AG04450 (cell line): Measurements from ENCODE around the gene PLA2G6. TPM values are rescaled to one million over a fixed set of nuclear protein-coding genes. Genes with fewer than 3 reads are reported as not detected.
A peak's percentile ranks its signal among the peaks of the same experiment; 100 is the strongest.

Experiments used
- CTCF ChIA-PET: fragments of 300-600, 350-600 bp; formaldehyde crosslinking; extraction: SDS; loops from one replicate; lab custom pipeline; 2022; ENCODE audit warnings: antibody characterized with exemption, inconsistent platforms; lab: Charles Lee
- POLR2A ChIA-PET: fragments of 350-600 bp; formaldehyde crosslinking; extraction: SDS; loops from one replicate; lab custom pipeline; 2021; ENCODE audit warnings: antibody characterized with exemption, inconsistent platforms; lab: Yijun Ruan, JAX
- DNase-seq: peaks from one replicate; pipeline ENCODE4 v3.0.0-alpha.2; 2011; ENCODE audit warnings: low read depth, low spot score
- H3K27ac ChIP-seq: one replicate; pipeline ENCODE4 v1.5.1; 2012; ENCODE audit warnings: low read depth, low read length, control low read depth
- H3K27me3 ChIP-seq: one replicate; pipeline ENCODE4 v1.6.0; 2012; ENCODE audit warnings: low read length; ENCODE audit not compliant: control insufficient read depth, insufficient read depth
- H3K4me3 ChIP-seq: 2 replicates; pipeline ENCODE4 v1.5.1; 2011; ENCODE audit warnings: mild to moderate bottlenecking, low read depth, low read length, control low read depth
- H3K9me3 ChIP-seq: 2 replicates; pipeline ENCODE4 v1.5.1; 2012; ENCODE audit warnings: low read length; ENCODE audit not compliant: control insufficient read depth, insufficient read depth
- polyA plus RNA-seq: library from polyadenylated mRNA; depleted of rRNA; stranded (reverse); fragments of >200 nt; gene quantifications from 2 replicates; pipeline ENCODE4 v1.2.3, GENCODE V29; 2011
- TF ChIP-seq, protein P1 (sequence below): IDR thresholded peaks from 2 replicates; pipeline ENCODE4 v1.5.1; 2011; ENCODE audit warnings: low read depth, low read length, control low read depth, inconsistent platforms

Gene PLA2G6
- polyA plus RNA-seq, 1 experiment: 5.0 TPM

- CTCF ChIA-PET: interaction anchor here (0.6 to 2.4 kb wide), 12 partner anchors 8 to 1430 kb away, joined by 3 to 14 read pairs (median 4); no protein-coding TSS in a partner anchor
- no peak for DNase-seq
- Histone ChIP-seq H3K4me3 (no peak overlapping the region), H3K27ac (no peak overlapping the region), H3K27me3 (peaks cover 4% of the 10 kb centered on the region), H3K9me3 (no peaks in the 10 kb centered on the region; the same call in 1 of the 2 replicates)
- TF ChIP-seq, protein P1, sequence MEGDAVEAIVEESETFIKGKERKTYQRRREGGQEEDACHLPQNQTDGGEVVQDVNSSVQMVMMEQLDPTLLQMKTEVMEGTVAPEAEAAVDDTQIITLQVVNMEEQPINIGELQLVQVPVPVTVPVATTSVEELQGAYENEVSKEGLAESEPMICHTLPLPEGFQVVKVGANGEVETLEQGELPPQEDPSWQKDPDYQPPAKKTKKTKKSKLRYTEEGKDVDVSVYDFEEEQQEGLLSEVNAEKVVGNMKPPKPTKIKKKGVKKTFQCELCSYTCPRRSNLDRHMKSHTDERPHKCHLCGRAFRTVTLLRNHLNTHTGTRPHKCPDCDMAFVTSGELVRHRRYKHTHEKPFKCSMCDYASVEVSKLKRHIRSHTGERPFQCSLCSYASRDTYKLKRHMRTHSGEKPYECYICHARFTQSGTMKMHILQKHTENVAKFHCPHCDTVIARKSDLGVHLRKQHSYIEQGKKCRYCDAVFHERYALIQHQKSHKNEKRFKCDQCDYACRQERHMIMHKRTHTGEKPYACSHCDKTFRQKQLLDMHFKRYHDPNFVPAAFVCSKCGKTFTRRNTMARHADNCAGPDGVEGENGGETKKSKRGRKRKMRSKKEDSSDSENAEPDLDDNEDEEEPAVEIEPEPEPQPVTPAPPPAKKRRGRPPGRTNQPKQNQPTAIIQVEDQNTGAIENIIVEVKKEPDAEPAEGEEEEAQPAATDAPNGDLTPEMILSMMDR: no peak
- POLR2A ChIA-PET: no interaction called here
Measured at GRCh38 chr22:38098410-38099249, 83.0 kb downstream of the PLA2G6 start.

DNA sequence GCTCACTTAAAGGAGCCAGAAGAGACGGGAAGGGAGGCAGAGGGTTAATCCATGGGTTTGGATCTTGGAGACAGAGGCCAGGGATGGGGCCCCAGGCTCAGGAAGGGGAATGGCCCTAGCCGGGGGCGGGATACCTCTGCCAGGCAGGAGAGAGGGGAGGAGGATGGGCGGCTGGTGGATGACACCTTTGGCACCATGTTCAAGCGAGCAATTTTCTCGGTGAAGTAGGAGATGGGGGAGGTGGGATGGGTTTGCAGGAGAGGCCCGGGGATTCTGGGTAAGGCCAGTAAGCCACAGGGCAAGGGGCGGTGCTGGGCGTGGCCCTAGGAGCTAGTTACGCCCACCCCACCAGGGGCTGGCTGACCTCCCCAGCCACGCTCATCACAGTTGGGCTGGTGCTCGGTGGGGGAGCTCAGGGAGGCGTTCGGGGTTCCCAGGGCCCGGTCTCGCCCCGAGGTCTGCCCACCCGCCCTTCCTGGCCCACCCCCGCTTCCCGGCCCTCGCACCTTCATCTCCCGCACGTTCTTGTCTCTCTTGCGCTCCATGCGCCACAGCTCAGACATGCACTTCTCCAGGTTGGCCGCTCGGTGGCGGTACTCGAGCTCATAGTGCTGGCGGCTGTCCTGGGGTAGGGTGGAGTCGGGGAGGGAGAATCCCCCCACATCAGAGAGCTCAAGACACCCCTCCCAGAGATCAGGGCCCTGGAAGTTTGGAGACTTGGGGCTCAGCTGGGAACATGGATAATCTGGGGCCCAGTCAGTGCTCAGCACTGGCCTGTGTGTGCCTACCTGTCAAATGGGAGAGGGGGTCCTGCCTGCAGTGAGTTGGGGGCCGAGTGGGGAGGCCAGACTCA, 83.8 kb downstream of the PLA2G6 start:
- Histone ChIP-seq H3K9me3 (no peaks in the 10 kb centered on the region; the same call in 1 of the 2 replicates), H3K27ac (no peak overlapping the region), H3K27me3 (peaks cover 4% of the 10 kb centered on the region), H3K4me3 (no peak overlapping the region)
- ChIA-PET POLR2A (no interaction called here), CTCF (interaction anchor here (0.6 to 2.4 kb wide), 10 partner anchors 9 to 1429 kb away, joined by 3 to 14 read pairs (median 4); no protein-coding TSS in a partner anchor)
- no peak for DNase-seq
- TF ChIP-seq, protein P1: peak; percentile 49

GRCh38 chr22:38097058-38097457, 84.6 kb downstream of the PLA2G6 start:
- POLR2A ChIA-PET: no interaction called here
- no peak for DNase-seq
- CTCF ChIA-PET: interaction anchor here (2.4 kb wide), 1 partner anchor 10 kb away, joined by 14 read pairs; no protein-coding TSS in a partner anchor

DNA sequence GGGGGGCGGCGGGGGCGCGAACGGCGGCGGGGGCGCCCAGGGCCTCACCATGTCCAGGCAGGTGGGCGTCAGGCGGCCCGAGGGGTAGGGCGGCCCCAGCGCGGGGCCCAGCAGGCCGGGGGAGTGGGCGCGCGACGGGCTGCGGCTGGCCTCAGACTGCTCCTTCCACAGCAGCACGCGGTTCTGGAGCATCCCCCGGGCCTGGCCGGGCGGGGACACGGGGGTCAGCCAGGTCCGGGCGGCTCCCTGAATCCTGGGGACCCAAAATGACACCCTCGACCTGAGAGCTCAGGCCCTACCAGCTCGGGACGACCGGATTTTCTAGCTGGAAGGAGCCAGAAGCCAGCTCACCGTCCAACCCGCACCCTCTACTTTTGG, 92.2 kb downstream of the PLA2G6 start:
- Histone ChIP-seq H3K27ac (no peak overlapping the region), H3K4me3 (no peak overlapping the region), H3K27me3 (peaks cover 31% of the 10 kb centered on the region), H3K9me3 (no peaks in the 10 kb centered on the region; the same call in 1 of the 2 replicates)
- TF ChIP-seq, protein P1: no peak
- CTCF ChIA-PET: interaction anchor here (1.8 kb wide), 1 partner anchor 25 kb away, joined by 11 read pairs; no protein-coding TSS in a partner anchor
- POLR2A ChIA-PET: no interaction called here
- DNase-seq: no peak

More at GRCh38 chr22:38097058-38097457, 84.6 kb downstream of the PLA2G6 start:
- no peaks in the 10 kb centered on the region; the same call in 1 of the 2 replicates for H3K9me3 ChIP-seq
- TF ChIP-seq, protein P1: no peak
- H3K27ac ChIP-seq: no peak overlapping the region
- H3K27me3 ChIP-seq: peaks cover 9% of the 10 kb centered on the region
- H3K4me3 ChIP-seq: no peak overlapping the region
